Muscle of leg (tissue), 16 donors: ENCODE results near the gene CLPSL1. TPM values are rescaled to one million over a fixed set of nuclear protein-coding genes. Genes with fewer than 3 reads are reported as not detected.
"Not testable (repeated sequence)": the region's sequence is repeated elsewhere in the genome, so short reads cannot be mapped to it uniquely, and the experiment has no call there.

Source experiments
- DNase-seq: peaks from one replicate; pipeline ENCODE4 v3.0.0; 2013
- H3K27ac ChIP-seq: one replicate; pipeline ENCODE4 v1.5.1; 2013; ENCODE audit warnings: mild to moderate bottlenecking, low read length, control low read depth
- H3K27me3 ChIP-seq: one replicate; pipeline ENCODE4 v1.6.1; 2013; ENCODE audit warnings: low read length; ENCODE audit not compliant: control insufficient read depth, insufficient read depth
- H3K36me3 ChIP-seq: one replicate; pipeline ENCODE4 v1.6.1; 2013; ENCODE audit warnings: low read length; ENCODE audit not compliant: control insufficient read depth, insufficient read depth
- H3K4me1 ChIP-seq: one replicate; pipeline ENCODE4 v1.6.1; 2013; ENCODE audit warnings: low read length; ENCODE audit not compliant: control insufficient read depth, insufficient read depth
- H3K4me3 ChIP-seq: one replicate; pipeline ENCODE4 v1.5.1; 2013; ENCODE audit warnings: low read length, control low read depth
- H3K9me3 ChIP-seq: replicated peaks from 2 replicates; pipeline ENCODE4 v1.6.1; 2013; ENCODE audit warnings: low read depth, low read length; ENCODE audit not compliant: control insufficient read depth
- WGBS: methylation state at CpG from one replicate; pipeline ENCODE4 v1.1.5; 2013; ENCODE audit warnings: missing lambda C conversion rate; ENCODE audit not compliant: insufficient coverage; 5-methylcytosine and 5-hydroxymethylcytosine counted together
- long read RNA-seq, 11 donors: transcript quantifications; one replicate each; lab custom pipeline, GENCODE V29; 2026
- polyA plus RNA-seq, 8 donors: library from polyadenylated mRNA; unstranded; fragments of 120-200 nt; gene quantifications; one replicate each; pipeline versions ENCODE4 v1.2.1 to v1.2.3, GENCODE V29; 2013; ENCODE audit warnings: inconsistent platforms in 1 of 8, low replicate concordance in 1 of 8; ENCODE audit not compliant: insufficient read length in 8 of 8, insufficient read depth in 1 of 8
- total RNA-seq: library from RNA; stranded (reverse); fragments of 120-200 nt; gene quantifications from one replicate; pipeline ENCODE4 v1.2.4, GENCODE V29; 2013

CLPSL1 gene
- total RNA-seq (not detected), polyA plus RNA-seq (not detected)
- long read RNA-seq, donor 1, result 0 reads
- long read RNA-seq, donor 2, result 0 reads
- long read RNA-seq, donor 3, result 0 reads
- long read RNA-seq, donor 4, result 0 reads
- long read RNA-seq, donor 5, result 0 reads
- long read RNA-seq, donor 6, result 0 reads
- long read RNA-seq, donor 7, result 0 reads
- long read RNA-seq, donor 8, result 0 reads
- long read RNA-seq, donor 9, result 0 reads
- long read RNA-seq, donor 10, result 0 reads
- long read RNA-seq, donor 11, result 0 reads

DNA sequence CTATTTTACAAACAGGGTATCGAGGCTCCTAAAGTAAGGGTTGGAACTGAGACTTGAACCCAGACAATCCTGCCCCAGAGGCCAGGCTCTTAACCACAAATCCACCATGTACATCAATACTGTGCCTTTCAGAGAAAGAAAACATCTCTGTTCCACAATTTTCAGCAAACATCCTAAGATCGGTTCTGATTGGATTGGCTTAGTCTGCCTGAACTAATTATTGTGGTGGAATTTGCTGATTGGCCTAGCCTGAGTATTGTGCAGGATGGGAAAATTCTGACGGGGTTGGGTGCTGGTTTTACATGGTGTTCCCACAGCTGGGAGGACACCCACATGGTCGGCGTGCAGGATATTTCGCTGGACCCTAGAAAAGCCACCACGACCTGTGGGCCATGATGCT is at the start of gene CLPSL1:
Gene CLPSL1, plus strand, starts transcription at position 301 of the 400 bp plus-strand sequence. Its CDS starts 92 bp downstream, at position 393.
- 82% methylated on average over 3 of the region's 7 CpGs for WGBS
- Histone ChIP-seq H3K36me3 (no peaks in the 10 kb centered on the region), H3K27me3 (peaks cover 24% of the 10 kb centered on the region), H3K9me3 (no peaks in the 10 kb centered on the region), H3K4me3 (no peak within 1 kb of the TSS), H3K4me1 (no peaks in the 10 kb centered on the region), H3K27ac (no peak within 1 kb of the TSS)
- no peak for DNase-seq

GRCh38 chr6:35731414-35731735 is 49.4 kb upstream of the CLPSL1 start:
- H3K4me1 ChIP-seq, result peaks cover 43% of the 10 kb centered on the region
- WGBS, result 0% methylated on average over 10 of the region's 23 CpGs

GRCh38 chr6:35731736-35732532 is 48.9 kb upstream of the CLPSL1 start:
- H3K9me3 ChIP-seq, result no peaks in the 10 kb centered on the region
- H3K4me1 ChIP-seq, result peaks cover 38% of the 10 kb centered on the region
- peak overlapping the region; percentile 77 for H3K4me3 ChIP-seq
- H3K36me3 ChIP-seq, result no peaks in the 10 kb centered on the region
- WGBS, result 2% methylated on average over 37 of the region's 61 CpGs
- H3K27ac ChIP-seq, result peak overlapping the region; percentile 95
- H3K27me3 ChIP-seq, result no peaks in the 10 kb centered on the region
- peak; percentile 97 for DNase-seq

More at GRCh38 chr6:35731414-35731735, 49.4 kb upstream of the CLPSL1 start:
- H3K27me3 ChIP-seq, result no peaks in the 10 kb centered on the region
- peak overlapping the region; percentile 95 for H3K27ac ChIP-seq
- no peaks in the 10 kb centered on the region for H3K36me3 ChIP-seq
- DNase-seq, result peak; percentile 95
- no peaks in the 10 kb centered on the region for H3K9me3 ChIP-seq
- H3K4me3 ChIP-seq, result peak overlapping the region; percentile 77

GRCh38 chr6:35733633-35734032 is 47.2 kb upstream of the CLPSL1 start:
- H3K9me3 ChIP-seq, result no peaks in the 10 kb centered on the region
- H3K4me1 ChIP-seq, result peaks cover 29% of the 10 kb centered on the region
- H3K4me3 ChIP-seq, result no peak overlapping the region
- no peak for DNase-seq
- WGBS, result 100% methylated on average over 1 of the region's 8 CpGs
- no peaks in the 10 kb centered on the region for H3K27me3 ChIP-seq
- no peak overlapping the region for H3K27ac ChIP-seq
- no peaks in the 10 kb centered on the region for H3K36me3 ChIP-seq

GRCh38 chr6:35734319-35734718 is 46.5 kb upstream of the CLPSL1 start:
- not testable (repeated sequence) for H3K36me3 ChIP-seq, DNase-seq, H3K27ac ChIP-seq, H3K4me3 ChIP-seq, H3K9me3 ChIP-seq, H3K27me3 ChIP-seq
- 81% methylated on average over 6 of the region's 12 CpGs for WGBS
- H3K4me1 ChIP-seq, result peaks cover 22% of the 10 kb centered on the region

DNA sequence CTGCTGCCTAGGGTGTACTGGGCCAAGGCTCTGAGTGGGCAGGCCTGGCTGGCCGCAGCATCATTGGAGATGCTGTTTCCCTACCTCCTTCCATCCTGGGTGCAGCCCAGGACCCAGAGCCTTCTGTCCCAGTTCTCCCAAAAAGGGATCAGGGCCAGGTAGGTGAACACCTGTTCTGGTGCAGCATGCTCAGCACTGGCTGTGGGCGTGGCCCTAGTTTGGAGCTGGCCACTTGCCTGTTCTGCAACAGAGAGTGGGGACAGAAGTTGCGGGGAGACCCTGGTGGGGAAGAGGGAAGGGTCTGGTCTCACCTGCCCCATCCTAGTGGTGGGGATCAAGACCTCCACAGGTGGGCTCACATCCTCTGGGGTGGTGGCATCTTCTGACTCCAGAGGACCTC is 45.4 kb upstream of the CLPSL1 start:
- Histone ChIP-seq H3K9me3 (no peaks in the 10 kb centered on the region), H3K36me3 (no peaks in the 10 kb centered on the region), H3K27me3 (no peaks in the 10 kb centered on the region), H3K27ac (no peak overlapping the region), H3K4me3 (no peak overlapping the region), H3K4me1 (peaks cover 20% of the 10 kb centered on the region)
- DNase-seq, result no peak
- 83% methylated on average over 1 of the region's 3 CpGs for WGBS

DNA sequence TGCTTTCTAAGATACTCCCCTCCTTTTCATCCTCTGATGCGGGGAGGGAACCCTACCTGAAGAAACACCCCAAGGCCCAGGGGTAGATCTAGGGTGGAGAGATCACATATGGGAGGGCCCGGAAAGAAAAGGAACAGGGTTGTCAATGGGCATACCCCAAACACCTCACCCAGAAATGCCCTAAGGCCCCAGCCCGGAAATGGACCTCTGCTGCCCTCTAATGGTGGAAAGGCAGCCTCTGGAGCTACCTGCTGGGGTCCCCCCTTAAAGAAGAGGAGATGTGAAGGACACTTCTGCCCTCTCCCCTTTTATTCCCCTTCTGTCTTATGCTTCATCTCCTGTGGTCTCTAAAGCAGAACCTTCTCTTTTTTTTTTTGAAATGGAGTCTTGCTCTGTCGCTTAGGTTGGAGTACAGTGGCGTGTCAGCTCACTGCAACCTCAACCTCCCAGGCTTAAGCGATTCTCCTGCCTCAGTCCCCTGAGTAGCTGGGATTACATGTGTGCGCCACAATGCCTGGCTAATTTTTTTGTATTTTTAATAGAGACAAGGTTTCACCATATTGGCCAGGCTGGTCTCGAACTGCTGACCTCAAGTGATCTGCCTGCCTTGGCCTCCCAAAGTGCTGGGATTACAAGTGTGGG is 44.4 kb upstream of the CLPSL1 start:
- WGBS, result 83% methylated on average over 2 of the region's 8 CpGs
- Histone ChIP-seq H3K4me1 (peaks cover 17% of the 10 kb centered on the region), H3K27ac (no peak overlapping the region), H3K4me3 (no peak overlapping the region), H3K9me3 (no peaks in the 10 kb centered on the region), H3K27me3 (peaks cover 2% of the 10 kb centered on the region), H3K36me3 (no peaks in the 10 kb centered on the region)
- peak; percentile 81 for DNase-seq

DNA sequence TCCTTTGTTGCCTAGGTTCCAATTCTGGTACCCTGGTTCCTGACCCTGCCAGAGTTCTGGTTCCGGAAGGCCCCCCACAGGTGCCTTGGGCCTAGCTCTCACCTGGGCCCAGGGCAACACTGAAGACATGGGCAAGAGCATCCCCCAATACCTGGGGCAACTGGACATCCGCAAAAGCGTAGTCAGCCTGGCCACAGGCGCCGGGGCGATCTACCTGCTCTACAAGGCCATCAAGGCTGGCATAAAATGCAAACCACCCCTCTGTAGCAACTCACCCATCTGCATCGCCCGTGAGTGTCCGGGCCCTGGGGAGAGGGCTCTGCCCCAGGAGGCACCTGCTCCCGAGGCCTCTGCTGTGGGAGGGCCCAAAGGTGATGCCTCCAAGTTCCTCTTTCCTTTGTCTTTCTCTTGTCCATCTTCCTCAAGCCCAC is 43.8 kb upstream of the CLPSL1 start, which contains the start of gene ARMC12:
Gene ARMC12, plus strand, starts transcription at position 51 of the 431 bp plus-strand sequence. Its CDS starts 77 bp downstream, at position 128.
- Histone ChIP-seq H3K27ac (no peak within 1 kb of the TSS), H3K4me3 (no peak within 1 kb of the TSS), H3K9me3 (no peaks in the 10 kb centered on the region), H3K4me1 (peaks cover 14% of the 10 kb centered on the region), H3K36me3 (no peaks in the 10 kb centered on the region), H3K27me3 (peaks cover 2% of the 10 kb centered on the region)
- DNase-seq, result no peak
- 90% methylated on average over 7 of the region's 10 CpGs for WGBS

- Histone ChIP-seq H3K4me3 (no peak overlapping the region), H3K27ac (no peak overlapping the region), H3K9me3 (no peaks in the 10 kb centered on the region), H3K27me3 (peaks cover 2% of the 10 kb centered on the region), H3K36me3 (no peaks in the 10 kb centered on the region), H3K4me1 (peaks cover 9% of the 10 kb centered on the region)
- peak; percentile 90 for DNase-seq
- 72% methylated on average over 11 of the region's 16 CpGs for WGBS
These were observed 43.2 kb upstream of the CLPSL1 start for GRCh38 chr6:35737413-35738211.
